Naive thymus-derived CD8-positive, alpha-beta T cell (primary cell): ENCODE measurements around the gene UBE2O. TPM values are rescaled to one million over a fixed set of nuclear protein-coding genes. Genes with fewer than 3 reads are reported as not detected.

Source experiments
- ATAC-seq, 2 donors: fragments of 150-1000 bp; cut with Tn5 transposase in 1 of 2; sonication (Bioruptor Pico), chemical (Tn5 transposase) in 1 of 2; 1 replicate in 1 of 2; 2 replicates in 1 of 2; pipeline ENCODE4 v1.10.0; 2021; ENCODE audit warnings: mild to moderate bottlenecking in 2 of 2, moderate library complexity in 2 of 2
- POLR2A ChIA-PET: fragments of 350-600 bp; sonication (Branson Sonifier 250); formaldehyde crosslinking; loops from one replicate; lab custom pipeline; 2021; ENCODE audit warnings: antibody characterized with exemption; lab: Charles Lee
- DNase-seq, 10 donors: peaks; one replicate each; pipeline versions ENCODE4 v3.0.0 to v3.0.0-alpha.2; 2020 to 2022
- H3K27ac Mint-ChIP-seq, 10 donors: one replicate each; pipeline ENCODE4 v1.8.0; 2020 to 2022; ENCODE audit warnings: mild to moderate bottlenecking in 10 of 10, mixed read lengths in 10 of 10, moderate library complexity in 4 of 10, inconsistent platforms in 1 of 10
- H3K27me3 Mint-ChIP-seq, 5 donors: one replicate each; pipeline ENCODE4 v1.8.0; 2021 to 2022; ENCODE audit warnings: mixed read lengths in 5 of 5
- H3K36me3 Mint-ChIP-seq, 3 donors: one replicate each; pipeline ENCODE4 v1.8.0; 2020 to 2022; ENCODE audit warnings: mixed read lengths in 3 of 3, mild to moderate bottlenecking in 2 of 3, inconsistent platforms in 1 of 3
- H3K4me1 Mint-ChIP-seq, 4 donors: one replicate each; pipeline ENCODE4 v1.8.0; 2021 to 2022; ENCODE audit warnings: mixed read lengths in 4 of 4
- H3K4me3 Mint-ChIP-seq, 10 donors: one replicate each; pipeline ENCODE4 v1.8.0; 2020 to 2022; ENCODE audit warnings: mild to moderate bottlenecking in 10 of 10, mixed read lengths in 10 of 10, moderate library complexity in 6 of 10, inconsistent platforms in 1 of 10
- H3K9me3 Mint-ChIP-seq, 9 donors: one replicate each; pipeline ENCODE4 v1.8.0; 2020 to 2022; ENCODE audit warnings: mixed read lengths in 9 of 9, mild to moderate bottlenecking in 3 of 9, inconsistent platforms in 1 of 9, moderate library complexity in 1 of 9
- polyA plus RNA-seq, 3 donors: library from polyadenylated mRNA; unstranded; fragments of 300-500 nt; fragmentation: Illumina TruSeq; gene quantifications; one replicate each; pipeline ENCODE4 v1.2.3, GENCODE V29; 2021
- total RNA-seq, 8 experiments: library from RNA in 2 of 8; stranded (reverse) in 2 of 8; gene quantifications; one replicate each; pipeline ENCODE4 v1.2.3 and lab custom pipeline; 2021 to 2026

The UBE2O gene
- total and polyA plus RNA-seq, 5 experiments from 2014 or later = 8.8 to 50.4 (median 14.4) TPM

GRCh38 chr17:76402711-76403110 lies 50.2 kb downstream of the UBE2O start:
- ATAC-seq (no peak), DNase-seq (no peak)
- H3K9me3 Mint-ChIP-seq = no peaks in the 10 kb centered on the region
- peaks cover 3 to 75% (median 10%) of the 10 kb centered on the region in 3 donors for H3K36me3 Mint-ChIP-seq
- peaks cover 0 to 17% (median 3%) of the 10 kb centered on the region in 4 donors for H3K4me1 Mint-ChIP-seq
- no peak overlapping the region for H3K4me3 Mint-ChIP-seq
- no peaks in the 10 kb centered on the region for H3K27me3 Mint-ChIP-seq
- peak overlapping the region in 3 of 10 donors; percentile 39 to 84 (median 47) for H3K27ac Mint-ChIP-seq
- POLR2A ChIA-PET = no interaction called here

- Mint-ChIP-seq H3K4me1 (peaks cover 0 to 4% (median 0%) of the 10 kb centered on the region in 4 donors), H3K27me3 (no peaks in the 10 kb centered on the region), H3K27ac (peak overlapping the region in 1 of 10 donors; percentile 53), H3K9me3 (no peaks in the 10 kb centered on the region), H3K36me3 (peaks cover 3 to 80% (median 10%) of the 10 kb centered on the region in 3 donors), H3K4me3 (no peak overlapping the region)
- ATAC-seq (no peak), DNase-seq (no peak)
- POLR2A ChIA-PET = interaction anchor here (0.6 to 4.6 kb wide), 3 partner anchors 14 to 500 kb away, joined by 3 to 25 read pairs (median 3); partner anchors contain the start of gene SPHK1
Measured at GRCh38 chr17:76399175-76400172, 53.5 kb downstream of the UBE2O start.

GRCh38 chr17:76398523-76399174 lies 54.3 kb downstream of the UBE2O start:
- POLR2A ChIA-PET = interaction anchor here (0.6 to 4.6 kb wide), 4 partner anchors 13 to 277 kb away, joined by 3 to 25 read pairs (median 4); partner anchors contain the start of genes PRPSAP1 and SPHK1
- peaks cover 0 to 4% (median 0%) of the 10 kb centered on the region in 4 donors for H3K4me1 Mint-ChIP-seq
- no peak overlapping the region for H3K27ac Mint-ChIP-seq
- H3K36me3 Mint-ChIP-seq = peaks cover 3 to 77% (median 10%) of the 10 kb centered on the region in 3 donors
- no peaks in the 10 kb centered on the region for H3K27me3 Mint-ChIP-seq
- no peak overlapping the region for H3K4me3 Mint-ChIP-seq
- DNase-seq = no peak
- no peaks in the 10 kb centered on the region for H3K9me3 Mint-ChIP-seq
- no peak for ATAC-seq

- ATAC-seq = peak; percentile 80 to 90
- Mint-ChIP-seq H3K4me3 (no peak overlapping the region), H3K9me3 (no peaks in the 10 kb centered on the region), H3K27me3 (no peaks in the 10 kb centered on the region), H3K36me3 (peaks cover 3 to 76% (median 10%) of the 10 kb centered on the region in 3 donors), H3K27ac (no peak overlapping the region), H3K4me1 (peaks cover 0 to 4% (median 0%) of the 10 kb centered on the region in 4 donors)
- POLR2A ChIA-PET = interaction anchor here (0.6 to 4.6 kb wide), 6 partner anchors 13 to 277 kb away, joined by 3 to 25 read pairs (median 4); partner anchors contain the start of genes PRPSAP1 and SPHK1
- peak; percentile 65 to 92 (median 80) for DNase-seq
Measured at GRCh38 chr17:76397687-76398522, 55.0 kb downstream of the UBE2O start.

- ATAC-seq (no peak), DNase-seq (no peak)
- H3K27me3 Mint-ChIP-seq = no peaks in the 10 kb centered on the region
- no peaks in the 10 kb centered on the region for H3K9me3 Mint-ChIP-seq
- H3K27ac Mint-ChIP-seq = no peak overlapping the region
- H3K4me3 Mint-ChIP-seq = no peak overlapping the region
- POLR2A ChIA-PET = interaction anchor here (1.1 to 4.6 kb wide), 2 partner anchors 12 to 276 kb away, joined by 6 to 25 read pairs; partner anchors contain the start of gene SPHK1
- H3K4me1 Mint-ChIP-seq = peaks cover 0 to 4% (median 0%) of the 10 kb centered on the region in 4 donors
- H3K36me3 Mint-ChIP-seq = peaks cover 3 to 68% (median 10%) of the 10 kb centered on the region in 3 donors
Measured at GRCh38 chr17:76397184-76397583, 55.8 kb downstream of the UBE2O start.

- H3K27me3 Mint-ChIP-seq = no peaks in the 10 kb centered on the region
- POLR2A ChIA-PET = interaction anchor here (4.6 kb wide), 1 partner anchor 11 kb away, joined by 25 read pairs; the partner anchor contains the start of gene SPHK1
- H3K36me3 Mint-ChIP-seq = peaks cover 3 to 56% (median 3%) of the 10 kb centered on the region in 3 donors
- H3K9me3 Mint-ChIP-seq = no peaks in the 10 kb centered on the region
- H3K4me3 Mint-ChIP-seq = no peak overlapping the region
- no peak for ATAC-seq
- H3K27ac Mint-ChIP-seq = no peak overlapping the region
- no peak for DNase-seq
- peaks cover 0 to 4% (median 0%) of the 10 kb centered on the region in 4 donors for H3K4me1 Mint-ChIP-seq
Measured at GRCh38 chr17:76395980-76396379, 57.0 kb downstream of the UBE2O start.

GRCh38 chr17:76394166-76394565 lies 58.8 kb downstream of the UBE2O start:
- no peak overlapping the region for H3K4me3 Mint-ChIP-seq
- no peaks in the 10 kb centered on the region for H3K9me3 Mint-ChIP-seq
- DNase-seq (no peak), ATAC-seq (no peak)
- POLR2A ChIA-PET = interaction anchor here (1.3 kb wide), 1 partner anchor 11 kb away, joined by 3 read pairs; no protein-coding TSS in a partner anchor
- H3K27me3 Mint-ChIP-seq = no peaks in the 10 kb centered on the region
- peaks cover 0 to 4% (median 0%) of the 10 kb centered on the region in 4 donors for H3K4me1 Mint-ChIP-seq
- H3K36me3 Mint-ChIP-seq = peaks cover 0 to 49% (median 3%) of the 10 kb centered on the region in 3 donors
- H3K27ac Mint-ChIP-seq = no peak overlapping the region

- peak overlapping the region in 1 of 10 donors; percentile 72 for H3K27ac Mint-ChIP-seq
Measured at GRCh38 chr17:76391200-76391715, 61.7 kb downstream of the UBE2O start.

GRCh38 chr17:76390003-76390421 lies 62.9 kb downstream of the UBE2O start:
- H3K4me3 Mint-ChIP-seq = no peak overlapping the region
- peaks cover 0 to 24% (median 0%) of the 10 kb centered on the region in 3 donors for H3K36me3 Mint-ChIP-seq
- no peaks in the 10 kb centered on the region for H3K27me3 Mint-ChIP-seq
- DNase-seq (no peak), ATAC-seq (no peak)
- peak overlapping the region in 1 of 10 donors; percentile 70 for H3K27ac Mint-ChIP-seq
- POLR2A ChIA-PET = no interaction called here
- H3K4me1 Mint-ChIP-seq = peaks cover 0 to 8% (median 4%) of the 10 kb centered on the region in 4 donors
- no peaks in the 10 kb centered on the region for H3K9me3 Mint-ChIP-seq

More at GRCh38 chr17:76391200-76391715, 61.7 kb downstream of the UBE2O start:
- Mint-ChIP-seq H3K4me3 (no peak overlapping the region), H3K4me1 (peaks cover 0 to 4% (median under 1%) of the 10 kb centered on the region in 4 donors), H3K36me3 (peaks cover 0 to 30% (median 0%) of the 10 kb centered on the region in 3 donors), H3K27me3 (no peaks in the 10 kb centered on the region), H3K9me3 (no peaks in the 10 kb centered on the region)
- no peak for ATAC-seq
- DNase-seq = no peak
- POLR2A ChIA-PET = no interaction called here

GRCh38 chr17:76388966-76389888 lies 63.7 kb downstream of the UBE2O start:
- H3K27ac Mint-ChIP-seq = peak overlapping the region in 3 of 10 donors; percentile 31 to 41 (median 40)

More at GRCh38 chr17:76388966-76389888, 63.7 kb downstream of the UBE2O start:
- H3K4me3 Mint-ChIP-seq = no peak overlapping the region
- H3K36me3 Mint-ChIP-seq = peaks cover 0 to 19% (median 0%) of the 10 kb centered on the region in 3 donors
- H3K27me3 Mint-ChIP-seq = no peaks in the 10 kb centered on the region
- POLR2A ChIA-PET = interaction anchor here (0.7 kb wide), 1 partner anchor 1497 kb away, joined by 3 read pairs; no protein-coding TSS in a partner anchor
- no peaks in the 10 kb centered on the region for H3K9me3 Mint-ChIP-seq
- DNase-seq (no peak), ATAC-seq (no peak)
- peaks cover 0 to 8% (median 4%) of the 10 kb centered on the region in 4 donors for H3K4me1 Mint-ChIP-seq
